ENCODE measurements around the gene MMP21. TPM values are rescaled to one million over a fixed set of nuclear protein-coding genes. Genes with fewer than 3 reads are reported as not detected.

The MMP21 gene
- total and polyA plus RNA-seq, 2 experiments from 2014 or later, result not detected

DNA sequence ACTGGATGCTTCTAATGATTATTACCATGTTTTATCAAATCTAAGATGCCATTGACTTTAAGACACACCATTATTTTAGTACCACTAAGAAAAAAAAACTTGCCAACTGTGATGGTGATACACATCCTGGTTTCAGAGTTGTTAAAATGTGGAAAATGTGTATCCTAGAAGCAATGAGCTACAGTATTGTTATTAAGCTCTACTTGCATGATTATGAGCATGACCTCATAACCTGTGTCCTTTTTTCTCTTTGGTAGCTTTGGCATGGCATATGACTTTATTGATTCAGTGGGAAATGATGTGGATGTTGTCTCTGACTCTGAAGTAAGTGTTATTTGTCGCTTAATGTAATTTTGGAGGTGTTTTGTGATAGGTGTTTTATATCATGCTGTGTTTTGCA lies 52.8 kb downstream of the MMP21 start:
- H3K27ac Mint-ChIP-seq, result no peak overlapping the region
- Histone ChIP-seq H4K20me1 (replicated peaks; ENCODE audit: insufficient read depth) (0 out of 2 replicates have a peak, but pooled peaks cover 10% of the 10 kb centered on the region), H3K9me2 (ENCODE audit: insufficient read depth) (no peaks in the 10 kb centered on the region), H2AFZ (no peak overlapping the region), H3K79me2 (replicated peaks; ENCODE audit: insufficient read depth) (peaks cover 32% of the 10 kb centered on the region), H3K27ac (ENCODE audit: low read depth) (no peak overlapping the region), H3K4me2 (no peak overlapping the region), H3F3A (replicated peaks; ENCODE audit: low read depth) (no peaks in the 10 kb centered on the region), H3K4me3 (no peak overlapping the region), H3K36me3 (ENCODE audit: insufficient read depth) (peaks cover 52% of the 10 kb centered on the region), H3K27me3 (ENCODE audit: insufficient read depth) (no peaks in the 10 kb centered on the region), H3K4me1 (ENCODE audit: insufficient read depth) (peaks cover 6% of the 10 kb centered on the region; the same call in 1 of the 2 replicates)
- peaks cover 5% of the 10 kb centered on the region for H3K27me3 Mint-ChIP-seq (ENCODE audit: insufficient read depth, low read depth, poor library complexity)
- peaks cover 64% of the 10 kb centered on the region for H3K36me3 Mint-ChIP-seq (ENCODE audit: low read depth)
- H3K4me3 Mint-ChIP-seq, result no peak overlapping the region
- peaks cover 11% of the 10 kb centered on the region for H3K9me3 Mint-ChIP-seq
- no peak for DNase-seq (ENCODE audit: low spot score)
- no peak for ATAC-seq
- TF ChIP-seq EZH2phosphoT487 (IDR thresholded peaks at IDR 0.05; ENCODE audit: unreplicated experiment) (no peak), ZNF114 (CRISPR knock-in tag; IDR thresholded peaks at IDR 0.05) (no peak), EZH2 (IDR thresholded peaks at IDR 0.05; ENCODE audit: low read depth, unreplicated experiment) (no peak), STAT1 (IDR thresholded peaks at IDR 0.05; ENCODE audit: unreplicated experiment) (no peak), CREB1 (CRISPR knock-in tag; IDR thresholded peaks at IDR 0.05; ENCODE audit: low read depth) (no peak), NANOG (IDR thresholded peaks at IDR 0.05; ENCODE audit: borderline replicate concordance) (no peak), ZNF331 (CRISPR knock-in tag; IDR thresholded peaks at IDR 0.05; ENCODE audit: low read depth) (no peak), POLR2AphosphoS5 (IDR thresholded peaks at IDR 0.05; ENCODE audit: low read depth) (no peak), JUNB (IDR thresholded peaks at IDR 0.05; ENCODE audit: unreplicated experiment) (no peak)
- TF ChIP-seq, protein P1, sequence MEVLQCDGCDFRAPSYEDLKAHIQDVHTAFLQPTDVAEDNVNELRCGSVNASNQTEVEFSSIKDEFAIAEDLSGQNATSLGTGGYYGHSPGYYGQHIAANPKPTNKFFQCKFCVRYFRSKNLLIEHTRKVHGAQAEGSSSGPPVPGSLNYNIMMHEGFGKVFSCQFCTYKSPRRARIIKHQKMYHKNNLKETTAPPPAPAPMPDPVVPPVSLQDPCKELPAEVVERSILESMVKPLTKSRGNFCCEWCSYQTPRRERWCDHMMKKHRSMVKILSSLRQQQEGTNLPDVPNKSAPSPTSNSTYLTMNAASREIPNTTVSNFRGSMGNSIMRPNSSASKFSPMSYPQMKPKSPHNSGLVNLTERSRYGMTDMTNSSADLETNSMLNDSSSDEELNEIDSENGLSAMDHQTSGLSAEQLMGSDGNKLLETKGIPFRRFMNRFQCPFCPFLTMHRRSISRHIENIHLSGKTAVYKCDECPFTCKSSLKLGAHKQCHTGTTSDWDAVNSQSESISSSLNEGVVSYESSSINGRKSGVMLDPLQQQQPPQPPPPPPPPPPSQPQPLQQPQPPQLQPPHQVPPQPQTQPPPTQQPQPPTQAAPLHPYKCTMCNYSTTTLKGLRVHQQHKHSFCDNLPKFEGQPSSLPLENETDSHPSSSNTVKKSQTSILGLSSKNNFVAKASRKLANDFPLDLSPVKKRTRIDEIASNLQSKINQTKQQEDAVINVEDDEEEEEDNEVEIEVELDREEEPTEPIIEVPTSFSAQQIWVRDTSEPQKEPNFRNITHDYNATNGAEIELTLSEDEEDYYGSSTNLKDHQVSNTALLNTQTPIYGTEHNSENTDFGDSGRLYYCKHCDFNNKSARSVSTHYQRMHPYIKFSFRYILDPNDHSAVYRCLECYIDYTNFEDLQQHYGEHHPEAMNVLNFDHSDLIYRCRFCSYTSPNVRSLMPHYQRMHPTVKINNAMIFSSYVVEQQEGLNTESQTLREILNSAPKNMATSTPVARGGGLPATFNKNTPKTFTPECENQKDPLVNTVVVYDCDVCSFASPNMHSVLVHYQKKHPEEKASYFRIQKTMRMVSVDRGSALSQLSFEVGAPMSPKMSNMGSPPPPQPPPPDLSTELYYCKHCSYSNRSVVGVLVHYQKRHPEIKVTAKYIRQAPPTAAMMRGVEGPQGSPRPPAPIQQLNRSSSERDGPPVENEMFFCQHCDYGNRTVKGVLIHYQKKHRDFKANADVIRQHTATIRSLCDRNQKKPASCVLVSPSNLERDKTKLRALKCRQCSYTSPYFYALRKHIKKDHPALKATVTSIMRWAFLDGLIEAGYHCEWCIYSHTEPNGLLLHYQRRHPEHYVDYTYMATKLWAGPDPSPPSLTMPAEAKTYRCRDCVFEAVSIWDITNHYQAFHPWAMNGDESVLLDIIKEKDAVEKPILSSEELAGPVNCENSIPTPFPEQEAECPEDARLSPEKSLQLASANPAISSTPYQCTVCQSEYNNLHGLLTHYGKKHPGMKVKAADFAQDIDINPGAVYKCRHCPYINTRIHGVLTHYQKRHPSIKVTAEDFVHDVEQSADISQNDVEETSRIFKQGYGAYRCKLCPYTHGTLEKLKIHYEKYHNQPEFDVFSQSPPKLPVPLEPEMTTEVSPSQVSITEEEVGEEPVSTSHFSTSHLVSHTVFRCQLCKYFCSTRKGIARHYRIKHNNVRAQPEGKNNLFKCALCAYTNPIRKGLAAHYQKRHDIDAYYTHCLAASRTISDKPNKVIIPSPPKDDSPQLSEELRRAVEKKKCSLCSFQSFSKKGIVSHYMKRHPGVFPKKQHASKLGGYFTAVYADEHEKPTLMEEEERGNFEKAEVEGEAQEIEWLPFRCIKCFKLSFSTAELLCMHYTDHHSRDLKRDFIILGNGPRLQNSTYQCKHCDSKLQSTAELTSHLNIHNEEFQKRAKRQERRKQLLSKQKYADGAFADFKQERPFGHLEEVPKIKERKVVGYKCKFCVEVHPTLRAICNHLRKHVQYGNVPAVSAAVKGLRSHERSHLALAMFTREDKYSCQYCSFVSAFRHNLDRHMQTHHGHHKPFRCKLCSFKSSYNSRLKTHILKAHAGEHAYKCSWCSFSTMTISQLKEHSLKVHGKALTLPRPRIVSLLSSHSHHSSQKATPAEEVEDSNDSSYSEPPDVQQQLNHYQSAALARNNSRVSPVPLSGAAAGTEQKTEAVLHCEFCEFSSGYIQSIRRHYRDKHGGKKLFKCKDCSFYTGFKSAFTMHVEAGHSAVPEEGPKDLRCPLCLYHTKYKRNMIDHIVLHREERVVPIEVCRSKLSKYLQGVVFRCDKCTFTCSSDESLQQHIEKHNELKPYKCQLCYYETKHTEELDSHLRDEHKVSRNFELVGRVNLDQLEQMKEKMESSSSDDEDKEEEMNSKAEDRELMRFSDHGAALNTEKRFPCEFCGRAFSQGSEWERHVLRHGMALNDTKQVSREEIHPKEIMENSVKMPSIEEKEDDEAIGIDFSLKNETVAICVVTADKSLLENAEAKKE (CRISPR knock-in tag; IDR thresholded peaks at IDR 0.05), result no peak
- TF ChIP-seq, protein P2, sequence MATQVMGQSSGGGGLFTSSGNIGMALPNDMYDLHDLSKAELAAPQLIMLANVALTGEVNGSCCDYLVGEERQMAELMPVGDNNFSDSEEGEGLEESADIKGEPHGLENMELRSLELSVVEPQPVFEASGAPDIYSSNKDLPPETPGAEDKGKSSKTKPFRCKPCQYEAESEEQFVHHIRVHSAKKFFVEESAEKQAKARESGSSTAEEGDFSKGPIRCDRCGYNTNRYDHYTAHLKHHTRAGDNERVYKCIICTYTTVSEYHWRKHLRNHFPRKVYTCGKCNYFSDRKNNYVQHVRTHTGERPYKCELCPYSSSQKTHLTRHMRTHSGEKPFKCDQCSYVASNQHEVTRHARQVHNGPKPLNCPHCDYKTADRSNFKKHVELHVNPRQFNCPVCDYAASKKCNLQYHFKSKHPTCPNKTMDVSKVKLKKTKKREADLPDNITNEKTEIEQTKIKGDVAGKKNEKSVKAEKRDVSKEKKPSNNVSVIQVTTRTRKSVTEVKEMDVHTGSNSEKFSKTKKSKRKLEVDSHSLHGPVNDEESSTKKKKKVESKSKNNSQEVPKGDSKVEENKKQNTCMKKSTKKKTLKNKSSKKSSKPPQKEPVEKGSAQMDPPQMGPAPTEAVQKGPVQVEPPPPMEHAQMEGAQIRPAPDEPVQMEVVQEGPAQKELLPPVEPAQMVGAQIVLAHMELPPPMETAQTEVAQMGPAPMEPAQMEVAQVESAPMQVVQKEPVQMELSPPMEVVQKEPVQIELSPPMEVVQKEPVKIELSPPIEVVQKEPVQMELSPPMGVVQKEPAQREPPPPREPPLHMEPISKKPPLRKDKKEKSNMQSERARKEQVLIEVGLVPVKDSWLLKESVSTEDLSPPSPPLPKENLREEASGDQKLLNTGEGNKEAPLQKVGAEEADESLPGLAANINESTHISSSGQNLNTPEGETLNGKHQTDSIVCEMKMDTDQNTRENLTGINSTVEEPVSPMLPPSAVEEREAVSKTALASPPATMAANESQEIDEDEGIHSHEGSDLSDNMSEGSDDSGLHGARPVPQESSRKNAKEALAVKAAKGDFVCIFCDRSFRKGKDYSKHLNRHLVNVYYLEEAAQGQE (IDR thresholded peaks at IDR 0.05; ENCODE audit: unreplicated experiment), result no peak
- TF ChIP-seq, protein P3, sequence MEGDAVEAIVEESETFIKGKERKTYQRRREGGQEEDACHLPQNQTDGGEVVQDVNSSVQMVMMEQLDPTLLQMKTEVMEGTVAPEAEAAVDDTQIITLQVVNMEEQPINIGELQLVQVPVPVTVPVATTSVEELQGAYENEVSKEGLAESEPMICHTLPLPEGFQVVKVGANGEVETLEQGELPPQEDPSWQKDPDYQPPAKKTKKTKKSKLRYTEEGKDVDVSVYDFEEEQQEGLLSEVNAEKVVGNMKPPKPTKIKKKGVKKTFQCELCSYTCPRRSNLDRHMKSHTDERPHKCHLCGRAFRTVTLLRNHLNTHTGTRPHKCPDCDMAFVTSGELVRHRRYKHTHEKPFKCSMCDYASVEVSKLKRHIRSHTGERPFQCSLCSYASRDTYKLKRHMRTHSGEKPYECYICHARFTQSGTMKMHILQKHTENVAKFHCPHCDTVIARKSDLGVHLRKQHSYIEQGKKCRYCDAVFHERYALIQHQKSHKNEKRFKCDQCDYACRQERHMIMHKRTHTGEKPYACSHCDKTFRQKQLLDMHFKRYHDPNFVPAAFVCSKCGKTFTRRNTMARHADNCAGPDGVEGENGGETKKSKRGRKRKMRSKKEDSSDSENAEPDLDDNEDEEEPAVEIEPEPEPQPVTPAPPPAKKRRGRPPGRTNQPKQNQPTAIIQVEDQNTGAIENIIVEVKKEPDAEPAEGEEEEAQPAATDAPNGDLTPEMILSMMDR (conservative IDR thresholded peaks at IDR 0.05; ENCODE audit: low read depth in 2 of 2), result no peak
- TF ChIP-seq, protein P4, sequence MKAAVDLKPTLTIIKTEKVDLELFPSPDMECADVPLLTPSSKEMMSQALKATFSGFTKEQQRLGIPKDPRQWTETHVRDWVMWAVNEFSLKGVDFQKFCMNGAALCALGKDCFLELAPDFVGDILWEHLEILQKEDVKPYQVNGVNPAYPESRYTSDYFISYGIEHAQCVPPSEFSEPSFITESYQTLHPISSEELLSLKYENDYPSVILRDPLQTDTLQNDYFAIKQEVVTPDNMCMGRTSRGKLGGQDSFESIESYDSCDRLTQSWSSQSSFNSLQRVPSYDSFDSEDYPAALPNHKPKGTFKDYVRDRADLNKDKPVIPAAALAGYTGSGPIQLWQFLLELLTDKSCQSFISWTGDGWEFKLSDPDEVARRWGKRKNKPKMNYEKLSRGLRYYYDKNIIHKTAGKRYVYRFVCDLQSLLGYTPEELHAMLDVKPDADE (IDR thresholded peaks at IDR 0.05), result no peak
- peaks cover 7% of the 10 kb centered on the region; the same call in 2 of the 3 replicates for H3K4me1 Mint-ChIP-seq
